ENCODE data around the gene IL20RB.
"Not testable (repeated sequence)": the region's sequence is repeated elsewhere in the genome, so short reads cannot be mapped to it uniquely, and the experiment has no call there.

IL20RB gene

DNA sequence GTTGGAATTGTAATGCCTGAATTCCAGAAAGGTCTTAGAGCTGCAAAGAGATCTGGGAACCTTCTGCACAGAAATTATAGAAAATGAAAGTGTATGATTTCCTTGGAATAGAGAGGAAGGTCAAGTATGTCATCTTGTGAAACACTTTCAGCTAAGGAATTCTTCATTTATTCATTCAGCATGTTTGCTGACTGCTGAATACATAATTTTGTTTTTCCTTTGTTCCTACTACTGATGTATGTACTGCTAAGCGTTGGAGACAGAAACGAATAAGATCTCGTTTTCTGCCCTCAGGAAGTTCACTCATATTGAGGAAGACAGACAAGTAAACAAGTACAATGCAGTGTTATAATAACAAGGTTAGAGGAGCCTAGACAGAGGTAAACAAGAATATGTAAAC is 14.3 kb upstream of the IL20RB start:
- no peak for DNase-seq (ENCODE audit: low read depth in 2 of 2)

DNA sequence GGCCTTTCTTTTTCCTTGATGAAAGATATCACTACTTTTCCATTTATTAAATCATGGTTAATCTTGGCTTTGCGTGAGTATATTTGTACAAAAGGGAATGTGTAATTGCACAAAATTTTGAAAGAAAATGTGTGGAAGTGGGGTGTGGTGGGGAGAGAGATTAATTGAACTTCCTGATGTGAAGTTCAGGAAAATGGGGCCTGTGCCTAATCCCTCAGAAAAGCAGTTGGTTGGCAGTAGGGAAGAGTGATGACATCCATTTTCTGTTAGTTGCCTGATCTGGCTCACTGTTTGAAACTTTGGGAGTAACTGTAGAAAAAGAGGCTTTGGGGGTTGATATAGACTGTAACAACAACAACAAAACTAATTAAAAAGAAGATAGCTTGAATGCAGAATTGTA is 10.8 kb upstream of the IL20RB start:
- DNase-seq (ENCODE audit: low read depth in 2 of 2) = no peak

DNA sequence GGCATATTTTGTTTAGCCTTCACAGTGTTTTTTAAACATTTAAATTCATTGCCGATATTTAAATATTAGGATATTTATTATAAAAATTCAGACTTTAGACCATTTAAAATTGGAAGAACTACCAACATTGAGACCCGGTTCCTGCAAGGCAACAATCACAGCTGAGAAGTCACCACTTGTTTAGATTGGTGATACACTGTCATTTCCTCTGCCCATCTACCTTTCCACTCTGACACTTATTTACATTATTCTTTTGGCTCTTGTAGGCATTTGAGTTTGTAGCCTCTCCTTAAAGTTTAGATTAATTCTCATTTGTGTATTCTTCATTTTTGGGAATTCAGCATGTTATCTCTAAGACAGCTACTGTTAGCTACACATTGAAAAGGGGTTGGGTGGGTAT is 10.3 kb upstream of the IL20RB start:
- no peak for DNase-seq (ENCODE audit: low read depth in 2 of 2)

DNA sequence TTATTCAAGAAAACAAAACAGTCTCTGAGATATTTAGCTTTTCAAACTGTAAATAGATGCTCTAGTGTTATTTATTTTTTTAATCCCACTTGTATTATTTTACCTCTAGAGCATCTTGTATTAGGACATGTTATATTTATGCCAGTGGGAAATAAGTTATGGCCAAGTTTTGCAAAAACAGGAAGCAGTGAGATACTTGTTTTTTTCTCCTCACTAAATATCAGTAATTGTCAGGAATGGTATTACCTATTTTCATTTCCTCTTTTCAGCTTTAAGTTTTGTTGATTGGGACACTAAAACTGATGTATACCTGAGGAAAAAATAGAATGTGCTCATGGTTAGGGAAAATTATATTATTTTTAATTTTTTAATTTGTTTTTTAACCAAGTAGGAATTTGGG is 8.6 kb upstream of the IL20RB start:
- no peak for DNase-seq (ENCODE audit: low read depth in 2 of 2)

DNA sequence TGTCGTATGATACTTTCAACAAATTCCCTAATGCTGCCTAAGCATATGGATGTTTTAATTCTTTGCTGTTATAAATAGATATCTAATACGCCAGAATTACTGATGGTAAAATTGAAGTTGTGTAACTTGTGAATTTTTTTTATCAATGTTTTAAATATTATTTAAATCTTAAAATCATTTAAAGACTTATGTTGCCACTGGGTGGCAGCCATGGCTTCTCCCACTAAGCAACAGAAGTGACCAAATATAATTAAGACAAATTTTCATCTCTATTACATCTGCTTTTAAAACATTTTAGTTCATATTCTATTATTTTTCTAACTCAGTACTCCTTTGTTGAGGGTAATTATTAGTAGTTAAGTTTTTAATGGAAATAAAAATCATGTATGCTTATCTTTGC is 8.1 kb upstream of the IL20RB start:
- DNase-seq (ENCODE audit: low read depth in 2 of 2) = no peak

DNA sequence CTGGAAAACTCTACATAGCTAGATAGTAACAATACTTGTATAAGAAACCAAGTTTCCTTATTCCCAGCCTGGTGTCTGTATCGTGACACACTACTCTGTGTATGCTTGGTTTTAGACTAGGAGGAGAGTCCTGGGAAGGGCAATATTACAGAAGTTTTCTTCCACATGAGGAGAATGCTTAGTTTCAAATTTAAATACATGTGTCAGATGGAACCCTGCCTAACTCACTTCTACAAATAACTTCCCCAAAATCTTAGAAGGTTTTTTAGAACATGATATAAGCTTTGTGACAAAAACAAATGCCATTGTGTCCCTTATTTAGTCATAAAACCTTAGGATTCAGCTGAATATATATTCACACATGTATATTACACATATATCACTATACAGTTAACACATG is 7.2 kb upstream of the IL20RB start:
- no peak for DNase-seq (ENCODE audit: low read depth in 2 of 2)

DNA sequence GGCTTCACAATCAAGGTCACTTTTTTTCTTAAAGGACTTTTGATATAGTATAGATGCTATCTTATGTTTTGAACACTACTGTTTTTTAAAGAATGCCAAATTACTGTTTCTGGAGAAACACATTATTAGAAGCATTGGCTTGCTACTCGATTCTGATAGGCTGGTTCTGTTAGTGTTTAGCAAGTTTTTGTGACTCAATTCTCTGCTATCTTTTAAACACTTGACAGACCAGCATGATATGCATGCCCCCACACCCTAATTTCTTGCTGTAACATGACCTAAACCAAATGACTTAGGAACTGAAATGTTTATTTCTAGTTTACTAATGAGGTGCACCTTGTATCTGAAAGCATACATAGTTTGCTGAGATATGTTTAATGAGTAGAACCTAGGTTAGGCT is 5.5 kb upstream of the IL20RB start:
- DNase-seq (ENCODE audit: low read depth in 2 of 2) = no peak

DNA sequence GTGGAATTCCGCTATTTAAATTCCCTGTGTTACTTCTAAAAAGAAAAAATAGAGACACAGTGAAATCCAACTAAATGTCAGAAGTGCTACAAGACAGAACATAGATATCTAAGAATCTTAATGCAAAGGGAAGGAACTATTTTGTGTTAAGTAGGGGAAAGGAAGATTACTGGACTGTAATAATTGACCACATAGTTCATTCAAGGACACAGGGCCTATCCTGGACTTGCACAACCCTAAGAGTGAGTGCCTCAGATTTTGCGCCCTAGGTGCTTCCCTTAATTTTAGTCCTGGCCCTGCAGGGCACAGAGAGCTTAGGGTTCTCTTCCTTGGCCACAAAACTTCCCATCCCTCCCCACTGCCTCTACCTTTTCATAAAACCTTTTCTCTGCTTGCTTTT is 3.5 kb upstream of the IL20RB start:
- DNase-seq (ENCODE audit: low read depth in 2 of 2) = no peak

DNA sequence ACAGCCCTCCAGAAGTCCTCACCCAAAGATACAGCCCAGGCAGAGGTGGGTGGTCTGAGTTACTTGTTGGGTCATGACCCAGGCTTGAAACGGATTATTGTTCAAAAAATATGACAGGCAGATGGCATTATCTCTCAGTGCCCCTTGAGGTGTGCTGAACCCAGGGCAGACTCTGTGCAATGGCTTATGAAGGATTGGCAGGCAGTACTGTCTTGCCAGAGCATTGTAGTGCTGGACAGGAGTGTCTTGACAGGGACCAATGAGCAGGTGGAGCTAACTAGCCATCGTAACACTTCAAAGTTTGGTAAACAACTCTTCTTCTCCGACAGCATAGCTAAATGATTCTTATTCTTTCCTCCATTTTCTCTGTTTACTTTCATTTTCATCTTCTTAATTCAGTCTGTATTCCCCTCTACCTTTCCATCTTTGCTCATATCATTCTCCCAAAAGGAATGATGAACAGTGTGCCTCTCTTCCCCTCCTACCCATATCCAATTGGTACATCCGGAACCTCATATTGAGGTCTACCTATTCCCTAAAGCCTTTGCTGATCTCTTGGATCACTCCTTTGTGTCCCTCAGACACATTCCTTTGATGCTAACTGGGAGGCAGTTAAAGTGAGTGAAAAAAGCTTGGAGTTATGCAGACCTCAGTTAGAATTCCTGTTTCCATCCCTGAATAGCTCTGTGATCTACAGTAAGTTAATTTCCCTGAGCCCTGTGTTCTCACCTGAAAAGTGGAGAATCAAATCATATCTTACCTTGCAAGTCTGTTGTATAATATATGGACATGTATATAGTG is 2.6 kb upstream of the IL20RB start:
- DNase-seq (ENCODE audit: low read depth in 2 of 2) = no peak

DNA sequence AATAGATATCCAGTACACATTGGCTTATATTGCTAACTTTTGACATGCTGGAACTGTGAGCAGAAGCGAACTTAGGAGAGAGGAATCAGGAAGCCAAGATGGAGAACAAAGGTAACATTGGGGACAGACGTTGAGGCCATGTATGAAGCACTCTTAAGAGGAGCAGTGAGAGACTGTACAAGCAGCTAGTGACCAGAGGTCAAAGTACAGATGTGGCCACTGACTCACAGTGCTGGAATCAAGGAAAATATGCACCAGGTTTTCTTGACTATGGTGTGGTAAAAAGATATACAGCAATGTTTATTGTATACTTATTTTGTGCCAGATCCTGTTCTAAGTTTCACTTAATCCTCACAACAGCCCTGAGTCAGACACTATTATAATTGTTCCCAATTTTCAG is 2.0 kb upstream of the IL20RB start:
- DNase-seq (ENCODE audit: low read depth in 2 of 2) = no peak

DNA sequence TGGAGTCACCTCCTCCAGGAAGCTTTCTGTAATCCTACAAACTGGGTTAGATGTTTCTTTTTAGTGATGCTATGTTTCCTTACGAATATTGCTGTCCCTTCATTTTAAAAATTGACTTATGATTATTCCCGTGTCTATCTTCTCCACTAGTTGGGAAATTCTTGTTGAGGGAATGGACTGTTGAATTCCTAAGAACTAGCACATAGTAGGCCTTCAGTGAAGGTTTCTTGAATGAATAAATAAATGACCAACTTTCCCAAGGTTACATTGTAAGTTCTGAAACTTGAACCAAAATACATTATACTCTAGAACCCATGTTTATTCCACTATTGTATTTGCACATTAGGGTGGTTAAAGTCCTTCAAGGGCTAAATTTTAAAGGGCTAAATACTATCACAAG is 812 bp upstream of the IL20RB start:
- no peak for DNase-seq (ENCODE audit: low read depth in 2 of 2)

DNA sequence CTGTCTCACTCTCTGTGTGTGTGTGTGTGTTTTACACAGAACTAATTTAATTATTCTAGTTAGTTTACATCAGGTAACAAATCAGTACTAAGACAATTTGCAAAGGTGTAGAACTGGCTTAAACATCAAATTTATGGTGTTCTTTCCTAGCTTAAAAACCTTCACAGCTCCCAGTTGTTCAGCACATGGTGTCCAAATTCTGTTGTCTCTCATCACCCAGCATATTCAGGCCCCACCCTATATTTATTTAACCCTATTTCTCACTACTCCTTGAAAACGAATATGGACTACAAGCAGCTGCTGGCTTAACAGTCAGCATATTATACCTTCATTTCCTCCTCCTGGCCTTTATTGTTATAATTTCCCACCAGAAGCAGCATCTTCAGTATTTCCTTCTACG is 1.2 kb downstream of the IL20RB start:
- DNase-seq (ENCODE audit: low read depth in 2 of 2) = no peak

DNA sequence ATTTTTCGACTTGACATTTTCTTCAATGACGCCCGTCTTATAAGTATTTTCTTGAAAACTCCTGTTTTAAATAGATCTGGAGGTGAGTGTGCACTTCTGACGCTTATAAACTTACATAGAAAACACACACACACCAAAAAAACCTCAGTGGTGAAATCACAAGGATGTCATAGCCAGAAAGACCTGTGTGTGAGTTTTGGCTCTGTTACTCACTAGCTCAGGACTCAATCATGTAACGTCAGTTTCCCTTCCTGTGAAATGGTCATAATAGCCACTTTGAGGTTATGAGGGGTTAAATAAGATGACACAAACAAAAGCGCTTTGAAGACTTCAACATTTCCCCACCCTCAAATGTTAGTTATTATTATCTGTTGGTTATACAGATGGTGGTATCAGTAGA is 1.8 kb downstream of the IL20RB start:
- no peak for DNase-seq (ENCODE audit: low read depth in 2 of 2)

DNA sequence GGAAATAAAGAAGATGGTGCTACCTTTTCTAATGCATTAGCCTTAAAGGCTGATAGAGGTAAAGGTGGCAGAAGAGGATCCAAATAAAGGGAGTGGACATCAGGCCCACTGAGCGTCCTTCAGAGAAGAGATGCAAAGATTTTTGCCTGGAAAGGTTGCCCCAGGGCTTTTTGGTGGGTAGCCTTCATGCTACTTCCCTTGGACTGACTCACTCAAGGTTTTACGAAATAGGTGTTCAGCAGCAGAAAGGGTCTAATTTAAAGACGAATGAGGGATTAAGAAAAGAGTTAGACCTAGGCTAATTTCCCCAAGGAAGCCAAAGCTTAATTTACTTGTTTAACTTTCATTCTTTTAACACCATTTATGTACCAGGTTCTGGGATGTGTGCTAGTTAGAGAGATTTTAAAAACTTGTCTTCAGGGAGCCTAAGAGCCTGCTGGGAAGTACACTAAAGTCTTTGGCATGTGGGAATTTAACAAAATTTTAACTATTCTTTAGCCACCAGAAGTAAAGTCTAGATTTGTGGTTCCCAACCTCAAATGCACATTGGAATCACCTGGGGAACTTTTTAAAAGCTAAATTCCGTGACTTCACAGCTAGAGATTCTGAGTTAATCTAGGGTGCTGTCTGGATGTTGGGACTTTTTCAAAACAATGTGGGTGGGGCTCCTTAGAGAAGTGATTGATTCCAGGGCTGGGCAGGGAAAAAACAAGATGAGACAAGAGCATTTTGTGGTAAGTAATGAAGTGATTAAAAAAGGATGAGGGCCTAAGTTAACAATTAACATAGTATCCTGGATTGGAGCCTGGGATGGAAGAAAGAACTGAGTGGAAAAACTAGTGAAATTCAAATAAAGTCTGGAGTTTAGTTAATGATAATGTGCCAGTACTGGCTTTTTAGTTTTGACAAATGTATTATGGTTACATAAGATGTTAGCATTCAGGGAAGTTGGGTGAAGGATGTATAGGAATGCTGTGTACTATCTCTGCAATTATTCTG is 3.4 kb downstream of the IL20RB start:
- no peak for DNase-seq (ENCODE audit: low read depth in 2 of 2)

DNA sequence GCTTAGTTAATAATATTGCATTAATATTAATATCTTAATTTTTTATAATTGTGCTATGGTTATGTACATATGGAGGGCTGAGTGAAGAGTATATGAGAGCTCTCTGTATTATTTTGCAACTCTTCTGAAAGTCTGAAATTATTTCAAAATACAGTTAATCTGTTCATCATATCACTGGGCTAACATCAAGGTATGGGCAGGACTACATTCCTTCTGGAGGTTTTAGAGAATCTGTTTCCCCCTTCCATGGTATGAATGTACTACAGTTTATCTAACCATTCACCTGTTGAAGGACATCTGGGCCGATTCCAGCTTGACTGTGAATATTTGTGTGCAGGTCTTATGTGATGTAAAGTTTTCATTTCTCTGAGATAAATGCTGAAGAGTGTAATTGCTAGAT is 5.1 kb downstream of the IL20RB start:
- DNase-seq (ENCODE audit: low read depth in 2 of 2) = no peak

DNA sequence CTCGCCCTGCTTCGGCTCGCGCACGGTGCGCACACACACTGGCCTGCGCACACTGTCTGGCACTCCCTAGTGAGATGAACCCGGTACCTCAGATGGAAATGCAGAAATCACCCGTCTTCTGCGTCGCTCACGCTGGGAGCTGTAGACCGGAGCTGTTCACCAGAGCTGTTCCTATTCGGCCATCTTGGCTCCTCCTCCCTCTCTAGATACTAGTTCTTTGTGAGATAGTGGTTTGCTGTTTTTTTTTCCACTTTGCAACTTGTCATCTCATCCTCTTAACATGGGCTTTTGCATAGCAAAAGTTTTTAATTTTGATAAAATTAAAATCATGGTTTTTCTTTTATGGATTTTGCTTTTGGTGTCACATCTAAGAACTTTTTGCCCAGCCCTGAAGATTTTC is 11.8 kb downstream of the IL20RB start:
- not testable (repeated sequence) for DNase-seq (ENCODE audit: low read depth in 2 of 2)

DNA sequence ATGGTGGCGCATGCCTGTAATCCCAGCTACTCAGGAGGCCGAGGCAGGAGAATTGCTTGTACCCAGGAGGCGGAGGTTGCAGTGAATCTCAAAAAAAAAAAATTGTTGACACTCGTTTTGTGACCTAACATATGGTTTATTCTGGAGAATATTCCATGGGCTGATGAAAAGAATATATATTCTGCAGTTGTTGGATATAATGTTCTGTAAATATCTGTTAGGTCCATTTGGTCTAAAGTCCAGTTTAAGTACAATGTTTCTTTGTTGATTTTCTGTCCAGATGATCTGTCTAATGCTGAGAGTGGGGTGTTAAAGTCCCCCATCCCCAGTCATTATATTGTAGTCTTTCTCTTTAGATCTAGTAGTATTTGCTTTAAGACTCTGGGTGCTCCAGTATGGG is 15.6 kb downstream of the IL20RB start:
- DNase-seq (ENCODE audit: low read depth in 2 of 2) = no peak

DNA sequence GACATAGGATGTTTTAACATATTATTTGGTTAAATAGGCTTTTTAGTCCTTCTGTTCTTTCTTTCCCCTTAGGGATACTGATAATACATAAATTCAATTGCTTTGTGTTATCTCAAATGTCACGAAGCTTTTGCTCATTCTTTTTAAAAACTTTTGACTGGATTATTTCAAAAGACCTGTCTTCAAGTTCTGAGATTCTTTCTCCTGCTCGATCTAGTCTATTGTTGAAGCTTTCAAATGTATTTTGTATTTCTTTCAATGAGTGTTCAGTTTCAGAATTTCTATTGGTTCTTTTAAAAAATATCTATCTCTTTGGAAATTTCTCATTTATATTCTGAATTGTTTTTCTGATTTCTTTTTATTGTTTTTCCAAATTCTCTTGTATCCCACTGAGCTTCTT is 16.9 kb downstream of the IL20RB start:
- DNase-seq (ENCODE audit: low read depth in 2 of 2) = no peak

DNA sequence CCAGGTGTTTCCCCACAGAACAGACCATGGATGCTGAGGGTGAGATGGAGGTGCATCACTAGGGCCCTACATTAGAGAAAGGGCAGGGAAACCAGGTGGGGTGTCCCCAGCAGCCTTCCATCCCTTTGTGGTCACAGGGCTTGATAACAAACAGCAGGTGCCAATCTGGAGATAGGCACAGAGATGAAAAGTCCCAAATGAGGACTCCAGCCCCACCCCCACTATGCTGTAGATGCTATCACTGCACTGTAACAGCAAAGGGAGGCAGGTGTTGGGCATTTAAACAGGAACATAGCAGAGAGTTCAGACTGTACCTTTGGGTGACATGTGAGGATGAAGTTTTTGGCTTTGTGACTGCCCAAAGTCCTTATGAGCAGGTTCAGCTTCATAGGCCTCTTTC is 21.4 kb downstream of the IL20RB start:
- DNase-seq (ENCODE audit: low read depth in 2 of 2) = no peak

DNA sequence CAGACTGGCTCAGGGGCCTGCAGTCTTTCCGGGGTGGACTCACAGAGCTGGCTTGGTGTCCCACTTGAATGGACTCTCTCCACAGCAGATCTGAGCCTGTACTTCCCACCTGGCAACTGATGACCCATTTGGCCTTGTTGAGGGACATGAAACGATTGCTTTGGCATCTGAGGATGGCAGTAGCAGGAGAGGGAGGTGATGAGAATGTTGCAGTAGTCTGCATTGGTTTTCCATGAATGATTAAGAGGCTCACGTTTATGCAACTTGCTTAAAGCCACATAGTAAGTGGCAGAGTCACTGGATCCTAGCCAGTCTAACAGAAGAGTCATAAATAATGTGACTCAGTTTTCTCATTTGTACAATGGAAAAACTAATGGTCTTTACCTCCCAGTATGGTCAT is 21.9 kb downstream of the IL20RB start:
- no peak for DNase-seq (ENCODE audit: low read depth in 2 of 2)

DNA sequence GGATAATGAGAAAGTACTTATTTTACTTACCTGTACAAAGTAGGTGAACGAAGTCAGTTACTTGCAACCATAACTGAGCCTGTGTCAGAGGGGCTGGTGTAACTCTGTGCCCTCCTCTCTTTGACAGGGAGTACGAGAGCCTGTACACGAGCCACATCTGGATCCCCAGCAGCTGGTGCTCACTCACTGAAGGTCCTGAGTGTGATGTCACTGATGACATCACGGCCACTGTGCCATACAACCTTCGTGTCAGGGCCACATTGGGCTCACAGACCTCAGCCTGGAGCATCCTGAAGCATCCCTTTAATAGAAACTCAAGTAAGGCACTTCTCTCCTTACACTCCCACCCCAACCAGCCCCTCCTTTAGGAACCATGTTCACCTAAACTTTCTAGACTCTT is 24.2 kb downstream of the IL20RB start:
- no peak for DNase-seq (ENCODE audit: low read depth in 2 of 2)

DNA sequence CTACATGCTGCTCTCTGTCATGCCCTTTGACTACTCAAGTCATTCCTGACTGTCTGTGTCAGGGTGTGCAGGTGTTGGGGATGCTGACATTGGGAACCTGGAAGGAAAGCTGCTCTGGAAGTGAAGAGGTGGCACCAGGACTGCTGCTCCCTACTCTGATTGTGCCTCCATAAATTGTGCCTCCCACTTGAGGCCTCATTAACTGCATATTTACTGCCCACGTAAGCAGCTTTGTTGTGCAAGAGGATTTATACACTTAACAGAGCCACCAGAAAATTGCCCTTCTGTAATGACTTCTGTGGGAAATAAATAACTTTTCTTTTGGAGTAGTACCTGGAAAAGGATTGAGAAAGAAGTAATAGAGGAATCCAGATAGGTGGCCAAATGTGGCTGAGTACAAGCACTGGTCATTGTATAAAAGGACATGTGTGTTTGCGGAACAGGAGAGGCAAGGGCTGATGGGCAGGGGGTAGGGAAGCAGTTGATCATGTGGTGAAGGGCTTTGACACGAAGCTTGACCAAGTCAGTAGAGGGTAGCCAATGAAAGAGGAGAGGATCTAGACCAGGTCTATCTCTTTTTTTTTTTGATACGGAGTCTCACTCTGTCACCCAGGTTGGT is 24.8 kb downstream of the IL20RB start:
- no peak for DNase-seq (ENCODE audit: low read depth in 2 of 2)

DNA sequence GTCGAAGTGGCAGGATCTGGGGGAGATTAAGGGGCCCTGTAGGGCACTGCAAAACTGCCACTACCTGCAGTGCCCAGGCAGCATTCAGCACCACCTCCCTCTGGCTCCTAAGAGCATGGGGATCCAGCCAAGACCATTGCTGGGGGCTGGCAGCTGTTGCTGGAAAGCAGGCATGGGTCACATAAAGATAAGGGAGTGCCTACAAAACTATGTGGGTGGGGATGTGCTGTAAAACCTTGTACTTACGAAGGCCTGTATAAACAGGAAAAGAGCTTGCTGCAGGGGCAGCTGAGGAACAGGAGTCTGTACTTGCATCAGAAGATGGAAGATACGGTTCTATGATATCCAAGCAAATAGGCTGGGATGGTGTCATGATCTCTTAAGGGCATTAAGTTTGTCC is 27.1 kb downstream of the IL20RB start:
- DNase-seq (ENCODE audit: low read depth in 2 of 2) = no peak

Measured in stimulated activated CD4-positive, alpha-beta T cell treated with anti-CD3 and anti-CD28 coated beads, Interleukin-1b, Interleukin-23, amount 100 ng/mL, for 4 hours (primary cell).